NB4 (cell line): Measurements from ENCODE around the gene PAQR3.

Experiments
- CTCF ChIP-seq: IDR thresholded peaks from one replicate; pipeline ENCODE4 v1.5.1; 2012; ENCODE audit warnings: low read depth, low read length
- MAX ChIP-seq: IDR thresholded peaks from 2 replicates; pipeline ENCODE4 v1.6.1; 2011; ENCODE audit warnings: low read depth, low read length
- MYC ChIP-seq: IDR thresholded peaks from 2 replicates; pipeline ENCODE4 v1.6.1; 2011; ENCODE audit warnings: low read depth, low read length
- POLR2A ChIP-seq: IDR thresholded peaks from 2 replicates; pipeline ENCODE4 v1.6.1; 2011; ENCODE audit warnings: mild to moderate bottlenecking; ENCODE audit not compliant: insufficient read length; ENCODE audit errors: extremely low read depth

GRCh38 chr4:78922207-78922606, 17.0 kb downstream of the PAQR3 start:
- no peak for TF ChIP-seq CTCF
- TF ChIP-seq MAX = no peak
- TF ChIP-seq POLR2A = no peak
- TF ChIP-seq MYC = no peak
